Esophagus muscularis mucosa (tissue), 4 donors: ENCODE results near the gene OR5T1. TPM values are rescaled to one million over a fixed set of nuclear protein-coding genes. Genes with fewer than 3 reads are reported as not detected.

ENCODE experiments used
- DNase-seq: peaks from one replicate; pipeline ENCODE4 v3.0.0-alpha.2; 2017; ENCODE audit errors: extremely low spot score
- H3K27ac ChIP-seq, 4 donors: fragments of 200-600 bp; sonication (generic); replicated peaks in 1 of 4; 1 replicate in 3 of 4; 2 replicates in 1 of 4; pipeline ENCODE4 v1.5.1; 2016 to 2019; ENCODE audit warnings: mild to moderate bottlenecking in 1 of 4
- H3K27me3 ChIP-seq, 4 donors: fragments of 200-600 bp; sonication (generic); one replicate each; pipeline versions ENCODE4 v1.5.1 to v1.6.0; 2016 to 2019
- H3K36me3 ChIP-seq, 4 donors: fragments of 200-600 bp; sonication (generic); one replicate each; pipeline ENCODE4 v1.5.1; 2016 to 2019
- H3K4me1 ChIP-seq, 4 donors: fragments of 200-600 bp; sonication (generic); one replicate each; pipeline ENCODE4 v1.5.1; 2016 to 2019
- H3K4me3 ChIP-seq, 4 donors: fragments of 200-600 bp; sonication (generic); 1 replicate in 2 of 4; 2 replicates in 2 of 4; pipeline ENCODE4 v1.5.1; 2016 to 2019; ENCODE audit warnings: mild to moderate bottlenecking in 4 of 4, moderate library complexity in 1 of 4
- H3K9me3 ChIP-seq, 4 donors: fragments of 200-600 bp; sonication (generic); 1 replicate in 3 of 4; 2 replicates in 1 of 4; pipeline ENCODE4 v1.5.1; 2016 to 2019
- EP300 ChIP-seq: sonication (generic); formaldehyde crosslinking; IDR thresholded peaks from one replicate; pipeline ENCODE4 v1.6.1; 2017; ENCODE audit warnings: antibody characterized with exemption
- POLR2A ChIP-seq: fragments of 450-650 bp; IDR thresholded peaks from one replicate; pipeline ENCODE4 v1.6.1; 2017; ENCODE audit warnings: antibody characterized with exemption, moderate library complexity, mild to moderate bottlenecking, low read depth
- POLR2AphosphoS5 ChIP-seq, 2 donors: sonication (generic); formaldehyde crosslinking; IDR thresholded peaks; one replicate each; pipeline ENCODE4 v1.6.1; 2017; ENCODE audit warnings: antibody characterized with exemption in 2 of 2
- WGBS: methylation state at CpG from one replicate; pipeline ENCODE4 v1.1.5; 2018; 5-methylcytosine and 5-hydroxymethylcytosine counted together
- intact Hi-C: fragments of 100-400 bp; cut with DNase I; formaldehyde crosslinking; loops from one replicate; pipeline ENCODE4 v1.15.1; 2023
- total RNA-seq, 4 donors: library from RNA; depleted of rRNA; stranded (reverse); fragments of >200 nt; gene quantifications; one replicate each; pipeline versions ENCODE4 v1.1.0 to v1.2.1, GENCODE V29; 2016
- TF ChIP-seq, protein P1 (sequence below), 3 experiments: fragments of 200-600 bp in 2 of 3; fragments of 450-650 bp in 1 of 3; sonication (generic) in 2 of 3; IDR thresholded peaks; one replicate each; pipeline ENCODE4 v1.5.1; 2017 to 2019; ENCODE audit warnings: antibody characterized with exemption in 3 of 3, mild to moderate bottlenecking in 2 of 3, moderate library complexity in 1 of 3

The OR5T1 gene
- total RNA-seq, result not detected

DNA sequence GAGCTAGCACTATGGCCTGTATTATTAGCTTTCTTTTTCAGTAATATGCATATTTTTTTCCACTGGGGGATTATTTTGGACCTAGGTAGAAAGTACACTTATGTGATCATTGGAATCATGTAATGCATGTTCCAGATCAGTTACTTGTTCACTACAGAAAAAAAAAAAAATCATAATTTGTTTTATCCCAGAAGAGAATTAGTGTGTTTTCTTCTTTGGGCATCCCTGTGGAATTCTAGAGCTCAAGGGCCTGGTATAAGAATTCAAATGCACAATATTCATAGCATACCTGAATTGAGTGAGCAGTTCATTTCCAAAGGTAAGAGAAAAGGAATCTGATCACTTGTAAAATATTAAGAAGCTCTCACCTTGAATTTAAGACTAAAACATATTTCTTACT is at the start of gene OR5T1:
Gene OR5T1 (plus strand): TSS at position 301 of the 400 bp plus-strand sequence. CDS start 1,485 bp downstream, outside the sequence.
- TF ChIP-seq POLR2AphosphoS5 (IDR thresholded peaks at IDR 0.05) (no peak), POLR2A (no peak), EP300 (no peak)
- TF ChIP-seq, protein P1, sequence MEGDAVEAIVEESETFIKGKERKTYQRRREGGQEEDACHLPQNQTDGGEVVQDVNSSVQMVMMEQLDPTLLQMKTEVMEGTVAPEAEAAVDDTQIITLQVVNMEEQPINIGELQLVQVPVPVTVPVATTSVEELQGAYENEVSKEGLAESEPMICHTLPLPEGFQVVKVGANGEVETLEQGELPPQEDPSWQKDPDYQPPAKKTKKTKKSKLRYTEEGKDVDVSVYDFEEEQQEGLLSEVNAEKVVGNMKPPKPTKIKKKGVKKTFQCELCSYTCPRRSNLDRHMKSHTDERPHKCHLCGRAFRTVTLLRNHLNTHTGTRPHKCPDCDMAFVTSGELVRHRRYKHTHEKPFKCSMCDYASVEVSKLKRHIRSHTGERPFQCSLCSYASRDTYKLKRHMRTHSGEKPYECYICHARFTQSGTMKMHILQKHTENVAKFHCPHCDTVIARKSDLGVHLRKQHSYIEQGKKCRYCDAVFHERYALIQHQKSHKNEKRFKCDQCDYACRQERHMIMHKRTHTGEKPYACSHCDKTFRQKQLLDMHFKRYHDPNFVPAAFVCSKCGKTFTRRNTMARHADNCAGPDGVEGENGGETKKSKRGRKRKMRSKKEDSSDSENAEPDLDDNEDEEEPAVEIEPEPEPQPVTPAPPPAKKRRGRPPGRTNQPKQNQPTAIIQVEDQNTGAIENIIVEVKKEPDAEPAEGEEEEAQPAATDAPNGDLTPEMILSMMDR (IDR thresholded peaks at IDR 0.05), result no peak
- H3K9me3 ChIP-seq, result no peaks in the 10 kb centered on the region
- no peaks in the 10 kb centered on the region for H3K36me3 ChIP-seq
- DNase-seq, result no peak
- H3K4me1 ChIP-seq, result no peaks in the 10 kb centered on the region
- intact Hi-C loops, result no loop called here
- no peak within 1 kb of the TSS for H3K27ac ChIP-seq
- H3K4me3 ChIP-seq, result no peak within 1 kb of the TSS
- no peaks in the 10 kb centered on the region for H3K27me3 ChIP-seq

DNA sequence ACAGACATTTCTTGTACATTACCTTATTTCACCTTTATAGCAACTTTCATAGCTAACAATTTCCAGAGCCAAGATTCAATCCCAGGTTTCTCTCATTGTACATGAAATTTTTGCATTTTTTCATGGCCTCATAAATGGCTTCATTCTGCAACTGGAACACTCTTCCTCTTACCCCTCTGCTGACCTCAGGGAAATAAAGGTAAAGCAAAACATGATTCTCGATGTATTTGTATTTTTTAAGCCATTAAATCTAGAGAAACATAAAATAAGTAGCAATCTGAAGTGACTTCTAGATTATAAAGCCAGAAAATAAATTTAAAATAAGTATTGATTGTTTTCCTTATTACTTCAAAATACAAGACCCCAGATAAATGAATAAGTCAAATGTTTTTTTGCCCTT is 39.8 kb upstream of the OR5T1 start, which contains the start of gene OR5T2:
Gene OR5T2 (minus strand): TSS at position 101 of the 400 bp plus-strand sequence. CDS start 1,193 bp downstream, outside the sequence.
- WGBS, result 66% methylated on average over 1 of the region's 1 CpG

DNA sequence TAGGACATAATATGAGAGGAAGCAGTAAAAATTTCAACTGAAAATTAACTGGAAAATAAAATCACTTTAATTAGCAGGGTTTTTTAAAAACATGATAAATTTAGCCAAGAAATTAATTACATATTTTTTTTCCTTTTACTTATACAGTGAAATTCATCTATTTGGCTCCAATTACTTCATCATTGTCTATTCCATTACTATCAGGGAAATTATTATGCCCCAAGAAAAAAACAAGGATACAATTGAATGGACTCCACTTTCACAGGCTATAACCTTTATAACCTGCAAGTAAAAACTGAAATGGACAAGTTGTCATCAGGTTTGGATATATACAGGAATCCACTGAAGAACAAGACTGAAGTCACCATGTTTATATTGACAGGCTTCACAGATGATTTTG is 22.0 kb upstream of the OR5T1 start, which contains the start of gene OR5T3:
Gene OR5T3 (plus strand): TSS at position 301 of the 400 bp plus-strand sequence. CDS start 0 bp downstream, at position 301.
- no peaks in the 10 kb centered on the region for H3K9me3 ChIP-seq
- H3K36me3 ChIP-seq, result no peaks in the 10 kb centered on the region
- no peaks in the 10 kb centered on the region for H3K4me1 ChIP-seq
- H3K27me3 ChIP-seq, result no peaks in the 10 kb centered on the region
- DNase-seq, result no peak
- intact Hi-C loops, result no loop called here
- TF ChIP-seq POLR2A (no peak), EP300 (no peak), POLR2AphosphoS5 (IDR thresholded peaks at IDR 0.05) (no peak)
- TF ChIP-seq, protein P1 (IDR thresholded peaks at IDR 0.05), result no peak
- H3K27ac ChIP-seq, result no peak within 1 kb of the TSS
- H3K4me3 ChIP-seq, result no peak within 1 kb of the TSS

More for the DNA sequence above, 39.8 kb upstream of the OR5T1 start, which contains the start of gene OR5T2:
- Histone ChIP-seq H3K4me1 (no peaks in the 10 kb centered on the region), H3K27ac (no peak within 1 kb of the TSS), H3K36me3 (no peaks in the 10 kb centered on the region), H3K27me3 (no peaks in the 10 kb centered on the region), H3K9me3 (no peaks in the 10 kb centered on the region), H3K4me3 (no peak within 1 kb of the TSS)
- TF ChIP-seq POLR2AphosphoS5 (IDR thresholded peaks at IDR 0.05) (no peak), EP300 (no peak), POLR2A (no peak)
- TF ChIP-seq, protein P1 (IDR thresholded peaks at IDR 0.05), result no peak
- DNase-seq, result no peak
- intact Hi-C loops, result no loop called here

DNA sequence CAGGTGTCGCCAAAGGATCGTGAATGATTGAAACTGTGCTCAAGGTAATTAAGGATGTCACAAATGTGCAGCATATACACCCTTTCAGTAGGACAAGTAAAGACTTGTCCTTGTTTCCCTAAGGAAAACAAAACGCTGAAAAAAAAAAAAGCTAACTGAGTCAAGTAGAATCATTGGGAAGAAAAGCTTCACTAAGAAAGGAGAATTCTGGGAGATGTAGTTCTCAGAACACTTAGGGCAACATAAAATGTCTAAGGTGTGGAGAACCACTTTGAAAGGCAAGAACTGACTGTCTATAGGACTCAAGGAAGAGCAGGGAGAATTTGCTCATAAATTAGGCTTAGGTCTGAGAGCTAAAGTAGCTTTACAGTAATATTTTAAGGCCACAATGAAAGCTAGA is 2.9 kb upstream of the OR5T1 start:
- no peak overlapping the region for H3K27ac ChIP-seq
- H3K4me3 ChIP-seq, result no peak overlapping the region
- no peak for DNase-seq
- intact Hi-C loops, result no loop called here
- no peaks in the 10 kb centered on the region for H3K36me3 ChIP-seq
- H3K27me3 ChIP-seq, result no peaks in the 10 kb centered on the region
- 68% methylated on average over 3 of the region's 3 CpGs for WGBS
- TF ChIP-seq POLR2AphosphoS5 (IDR thresholded peaks at IDR 0.05), result no peak
- TF ChIP-seq, protein P1 (IDR thresholded peaks at IDR 0.05), result no peak
- TF ChIP-seq EP300, result no peak
- TF ChIP-seq POLR2A, result no peak
- H3K4me1 ChIP-seq, result no peaks in the 10 kb centered on the region
- H3K9me3 ChIP-seq, result peaks cover 0 to 5% (median 3%) of the 10 kb centered on the region in 4 donors

GRCh38 chr11:56292154-56292553 is 18.2 kb downstream of the OR5T1 start, which contains the start of gene OR8H1:
TSS of gene OR8H1 (minus strand) at chr11:56292254. CDS start at chr11:56291062, 1,192 bp downstream.
- Histone ChIP-seq H3K27me3 (no peaks in the 10 kb centered on the region), H3K9me3 (no peaks in the 10 kb centered on the region), H3K36me3 (no peaks in the 10 kb centered on the region), H3K4me3 (no peak within 1 kb of the TSS), H3K27ac (no peak within 1 kb of the TSS), H3K4me1 (no peaks in the 10 kb centered on the region)
- WGBS, result 64% methylated on average over 2 of the region's 2 CpGs
- intact Hi-C loops, result no loop called here
- DNase-seq, result no peak
- TF ChIP-seq POLR2AphosphoS5 (IDR thresholded peaks at IDR 0.05), result no peak
- no peak for TF ChIP-seq POLR2A
- TF ChIP-seq EP300, result no peak
- TF ChIP-seq, protein P1 (IDR thresholded peaks at IDR 0.05), result no peak
